Neural crest cell (in vitro differentiated cells): Measurements from ENCODE around the gene TMEM191B. TPM values are rescaled to one million over a fixed set of nuclear protein-coding genes. Genes with fewer than 3 reads are reported as not detected.
"Not testable (repeated sequence)": the region's sequence is repeated elsewhere in the genome, so short reads cannot be mapped to it uniquely, and the experiment has no call there.

ENCODE experiments used
- DNase-seq: peaks from one replicate; pipeline ENCODE4 v3.0.0; 2021; ENCODE audit warnings: low read depth, mixed read lengths, low spot score
- H3K27ac Mint-ChIP-seq: one replicate; pipeline ENCODE4 v1.8.0; 2021; ENCODE audit warnings: mild to moderate bottlenecking, mixed read lengths; ENCODE audit not compliant: unreplicated experiment
- H3K27me3 Mint-ChIP-seq: 2 replicates; pipeline ENCODE4 v1.8.0; 2021; ENCODE audit warnings: low read depth, mild to moderate bottlenecking, mixed read lengths
- H3K36me3 Mint-ChIP-seq: 2 replicates; pipeline ENCODE4 v1.8.0; 2021; ENCODE audit warnings: low read depth, mild to moderate bottlenecking, mixed read lengths
- H3K4me1 Mint-ChIP-seq: 2 replicates; pipeline ENCODE4 v1.8.0; 2021; ENCODE audit warnings: mixed read lengths
- H3K4me3 Mint-ChIP-seq: one replicate; pipeline ENCODE4 v1.8.0; 2021; ENCODE audit warnings: mild to moderate bottlenecking, mixed read lengths
- H3K9me3 Mint-ChIP-seq: 2 replicates; pipeline ENCODE4 v1.8.0; 2021; ENCODE audit warnings: mixed read lengths
- total RNA-seq: library from RNA; stranded (reverse); gene quantifications from 2 replicates; pipeline ENCODE4 v1.2.1, GENCODE V29; 2021

TMEM191B gene
- total RNA-seq, 1 donor from 2014 or later = 1.5 TPM

DNA sequence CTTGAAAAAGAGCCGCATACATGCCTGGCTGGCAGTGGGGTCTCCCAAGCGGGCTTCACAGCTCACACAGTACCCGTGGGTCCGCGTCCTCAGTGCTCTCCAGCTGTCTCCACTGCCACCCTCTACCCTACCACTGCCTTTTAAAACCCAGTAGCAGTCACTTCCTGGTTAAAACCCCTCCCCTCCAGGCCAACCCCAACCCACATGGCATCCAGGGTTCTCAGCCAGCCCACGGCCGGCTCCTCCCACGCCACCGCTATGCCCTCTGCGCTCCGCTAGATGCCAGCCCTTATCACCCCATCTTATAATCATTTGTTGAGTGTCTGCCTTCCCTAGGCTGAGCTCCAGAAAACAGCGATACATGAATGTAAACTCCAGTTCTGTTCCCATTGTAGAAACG is 47.0 kb downstream of the TMEM191B start:
- not testable (repeated sequence) for DNase-seq, H3K4me3 Mint-ChIP-seq, H3K9me3 Mint-ChIP-seq, H3K4me1 Mint-ChIP-seq, H3K27me3 Mint-ChIP-seq, H3K27ac Mint-ChIP-seq, H3K36me3 Mint-ChIP-seq

DNA sequence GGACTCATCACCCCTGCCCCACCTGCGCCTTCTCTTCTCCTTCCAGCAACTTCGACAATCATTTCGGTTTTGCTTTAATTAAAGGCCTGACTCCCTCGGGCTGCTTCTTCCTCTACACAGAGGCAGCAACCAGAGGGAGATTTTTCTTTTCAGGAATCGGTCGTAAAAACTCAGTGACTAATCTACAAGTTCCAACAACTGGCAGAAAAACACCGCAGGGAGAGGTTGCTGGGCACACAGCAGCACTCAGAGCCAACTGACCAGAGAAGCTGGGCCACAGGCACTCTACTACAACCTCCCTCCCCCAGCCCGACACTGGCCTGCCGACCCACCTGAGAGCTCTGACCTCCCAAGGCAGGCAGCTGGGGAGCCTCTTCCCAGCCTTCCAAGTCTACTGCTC is 48.1 kb downstream of the TMEM191B start:
- H3K27me3 Mint-ChIP-seq, H3K4me3 Mint-ChIP-seq, DNase-seq, H3K4me1 Mint-ChIP-seq, H3K27ac Mint-ChIP-seq, H3K36me3 Mint-ChIP-seq, H3K9me3 Mint-ChIP-seq: not testable (repeated sequence)

DNA sequence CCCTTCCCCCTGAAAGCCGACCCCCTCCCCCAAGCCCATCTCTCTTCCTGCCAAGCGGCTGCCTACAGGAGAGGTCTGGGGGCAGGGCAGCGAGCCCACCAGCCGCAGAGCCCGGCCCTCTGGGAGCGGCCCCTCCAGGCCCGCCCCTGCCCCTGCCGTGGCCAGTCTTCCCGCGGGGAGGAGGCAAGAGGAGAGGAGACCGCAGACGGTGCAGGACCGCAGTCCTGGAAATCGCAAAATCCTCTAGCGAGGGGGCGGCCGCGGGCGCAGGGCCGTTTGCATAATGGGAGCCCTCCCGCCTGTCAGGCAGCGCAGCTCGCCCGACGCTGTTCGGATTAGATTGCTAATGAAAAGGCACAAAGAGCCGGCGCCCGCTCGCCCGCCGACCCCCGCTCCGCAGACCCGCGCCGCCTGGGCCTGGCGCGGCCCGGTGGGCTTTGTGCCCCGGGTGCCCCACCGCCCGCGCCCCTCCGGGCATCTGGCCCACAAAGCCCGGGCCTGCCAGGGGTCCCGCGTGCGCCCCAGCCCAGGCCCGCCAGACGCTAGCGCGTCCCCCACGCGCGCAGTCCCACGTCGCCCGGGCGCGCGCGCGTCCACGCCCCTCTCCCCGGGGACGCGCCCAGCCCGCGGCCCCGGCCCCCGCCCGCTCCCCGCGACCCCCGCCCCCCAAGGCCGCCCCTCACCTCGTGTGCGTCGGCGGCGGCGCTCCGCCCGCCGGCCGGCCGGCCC is 49.7 kb downstream of the TMEM191B start:
- H3K27me3 Mint-ChIP-seq, H3K36me3 Mint-ChIP-seq, H3K9me3 Mint-ChIP-seq, H3K4me1 Mint-ChIP-seq, H3K4me3 Mint-ChIP-seq, DNase-seq, H3K27ac Mint-ChIP-seq: not testable (repeated sequence)

DNA sequence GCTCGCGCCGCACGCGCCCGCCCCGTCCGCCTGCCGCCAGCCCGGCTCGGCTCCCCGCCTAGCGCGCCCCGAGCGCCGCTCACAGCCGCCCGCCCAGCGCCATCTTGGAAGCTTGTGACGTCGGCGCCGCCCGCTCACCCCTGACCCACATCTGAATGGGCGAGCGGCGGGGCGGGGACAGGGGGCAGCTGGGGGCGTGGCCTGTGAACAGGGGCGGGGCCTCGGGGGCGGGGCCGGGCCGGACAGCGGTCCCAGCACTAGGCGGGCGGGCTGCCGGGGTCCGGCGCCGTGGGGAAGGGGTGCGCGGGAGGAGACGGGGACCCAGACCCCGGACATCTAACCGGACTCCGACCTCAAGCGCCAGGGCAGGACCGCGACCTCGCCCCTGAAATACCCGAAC is 50.2 kb downstream of the TMEM191B start:
- H3K27ac Mint-ChIP-seq, H3K27me3 Mint-ChIP-seq, H3K4me3 Mint-ChIP-seq, H3K36me3 Mint-ChIP-seq, DNase-seq, H3K4me1 Mint-ChIP-seq, H3K9me3 Mint-ChIP-seq: not testable (repeated sequence)

Other genes starting within 250 kb of the TMEM191B start
- gene GGTLC3, start 9.6 kb upstream of the TMEM191B start, total RNA-seq = not detected in 2 replicates
- 2.5 and 2.8 TPM in 2 replicates for gene RIMBP3, start 84.1 kb downstream of the TMEM191B start, total RNA-seq